ENCODE measurements around the gene TRIP10. TPM values are rescaled to one million over a fixed set of nuclear protein-coding genes. Genes with fewer than 3 reads are reported as not detected.

The TRIP10 gene
- total and polyA plus RNA-seq, 2 of the 8 experiments (the other 6 are each of a cell fraction or from before 2014, with no cell fraction given): 27.8 to 69.5 TPM

DNA sequence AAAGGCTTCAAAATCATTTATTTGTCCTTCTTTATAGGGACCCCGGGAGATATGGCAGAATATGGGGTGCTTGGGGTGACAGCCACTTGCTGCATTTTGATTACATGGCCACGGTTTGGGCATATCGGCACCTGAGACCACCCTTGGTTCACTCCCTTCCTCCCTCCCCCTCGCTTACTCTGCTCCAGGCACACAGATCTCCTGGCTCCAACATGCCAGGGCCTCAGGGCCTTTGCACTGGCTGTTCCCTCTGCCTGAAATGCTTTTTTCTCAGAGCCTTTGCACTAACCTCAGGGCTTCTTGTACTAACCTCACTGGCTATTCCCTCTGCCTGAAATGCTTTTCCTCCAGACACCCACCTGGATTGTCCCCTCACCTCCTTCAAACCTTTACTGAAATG is 56.8 kb downstream of the TRIP10 start:
- FAIRE-seq: no peak

More for the DNA sequence above, 56.8 kb downstream of the TRIP10 start:
- Histone ChIP-seq H3K9me3 (ENCODE audit: insufficient read depth in 2 of 2, low read depth in 1 of 2, low read length in 1 of 2) (peaks cover 26 to 40% of the 10 kb centered on the region in 2 experiments), H4K5ac (ENCODE audit: insufficient read length, low read depth, low read length) (no peak overlapping the region), H2AFZ (ENCODE audit: low read length) (no peak overlapping the region), H3K9ac (replicated peaks in 1 of 4; ENCODE audit: extremely low read depth in 1 of 4, low read depth in 3 of 4, low read length in 3 of 4) (no peak overlapping the region), H3K4me1 (replicated peaks in 1 of 4; ENCODE audit: control insufficient read depth in 3 of 4, insufficient read depth in 4 of 4, low read length in 3 of 4) (peaks cover 0 to 4% (median 1%) of the 10 kb centered on the region in 4 experiments; a peak in 2 of 7 replicates), H3K18ac (ENCODE audit: extremely low read depth, low read length) (no peak overlapping the region), H3K14ac (ENCODE audit: insufficient read length) (no peak overlapping the region), H3K36me3 (ENCODE audit: control insufficient read depth in 2 of 4, insufficient read depth in 4 of 4, low read length in 3 of 4) (no peaks in the 10 kb centered on the region), H3K79me2 (ENCODE audit: control insufficient read depth in 1 of 2, insufficient read depth in 2 of 2, low read length in 2 of 2) (no peaks in the 10 kb centered on the region), H3K56ac (replicated peaks; ENCODE audit: insufficient read length, low read depth, low read length) (no peak overlapping the region), H2BK15ac (ENCODE audit: low read length) (no peak overlapping the region), H2BK120ac (replicated peaks; ENCODE audit: low read depth, low read length) (no peak overlapping the region), H2BK12ac (ENCODE audit: low read depth, low read length) (no peak overlapping the region), H3K27me3 (replicated peaks in 1 of 4; ENCODE audit: control insufficient read depth in 3 of 4, extremely low read depth in 1 of 4, insufficient read depth in 3 of 4, low read length in 3 of 4) (no peaks in the 10 kb centered on the region), H3K4me2 (ENCODE audit: insufficient read depth in 1 of 2, low read depth in 2 of 2, low read length in 2 of 2) (no peak overlapping the region), H2AK5ac (ENCODE audit: low read depth, low read length) (no peak overlapping the region), H4K91ac (replicated peaks; ENCODE audit: insufficient read length, low read length) (no peak overlapping the region), H3K27ac (ENCODE audit: low read depth, low read length) (no peak overlapping the region), H2BK5ac (ENCODE audit: low read depth, low read length) (no peak overlapping the region), H2BK20ac (ENCODE audit: low read length) (no peak overlapping the region), H4K20me1 (replicated peaks in 1 of 2; ENCODE audit: control insufficient read depth in 1 of 2, insufficient read depth in 2 of 2, low read length in 2 of 2) (no peaks in the 10 kb centered on the region), H3K79me1 (ENCODE audit: low read depth, low read length) (no peaks in the 10 kb centered on the region), H3K4me3 (ENCODE audit: extremely low read depth in 1 of 4, insufficient read depth in 2 of 4, low read depth in 3 of 4, low read length in 4 of 4) (no peak overlapping the region), H3K23me2 (ENCODE audit: low read depth, low read length) (no peaks in the 10 kb centered on the region), H4K8ac (ENCODE audit: extremely low read depth, insufficient read depth, low read length) (no peak overlapping the region), H3K4ac (replicated peaks; ENCODE audit: insufficient read length, low read depth, low read length) (no peak overlapping the region), H3K23ac (ENCODE audit: insufficient read length) (no peak overlapping the region)
- DNase-seq (ENCODE audit: low read depth in 1 of 2, low spot score in 2 of 2): no peak
- ChIA-PET POLR2A (ENCODE audit: partially characterized antibody) (no interaction called here), CTCF (ENCODE audit: partially characterized antibody) (no interaction called here)
- TF ChIP-seq EZH2 (IDR thresholded peaks at IDR 0.05; ENCODE audit: low read depth, low read length, severe bottlenecking): no peak
- no peak for TF ChIP-seq CHD1 (IDR thresholded peaks at IDR 0.05; ENCODE audit: low read depth, low read length)
- no peak for TF ChIP-seq NRF1 (IDR thresholded peaks at IDR 0.05; ENCODE audit: low read depth, low read length)
- TF ChIP-seq SP4 (IDR thresholded peaks at IDR 0.05; ENCODE audit: low read length): no peak
- no peak for TF ChIP-seq SP2 (IDR thresholded peaks at IDR 0.05; ENCODE audit: low read length)
- TF ChIP-seq JUN (IDR thresholded peaks at IDR 0.05; ENCODE audit: low read depth, low read length): no peak
- WGBS, 2 experiments (ENCODE audit: extremely low coverage in 1 of 2, insufficient coverage in 1 of 2, insufficient read length in 1 of 2, insufficient replicate concordance in 2 of 2, low coverage in 1 of 2, low lambda C conversion rate in 2 of 2, missing lambda C conversion rate in 1 of 2): 77% methylated on average over 4 of the region's 4 CpGs; no CpG with 5 or more reads in 1 of the 2 experiments
